OCI-M1 (cell line): ENCODE data around the gene SMG6.

Experiments
- DNase-seq: peaks from one replicate; lab custom pipeline; 2025; lab: John Stamatoyannopoulos, UW

SMG6 gene

GRCh38 chr17:2047590-2047989, 256.0 kb downstream of the SMG6 start:
- DNase-seq, result no peak

GRCh38 chr17:2044263-2044894, 259.2 kb downstream of the SMG6 start:
- no peak for DNase-seq

- DNase-seq, result no peak
Measured at GRCh38 chr17:2043785-2044184, 259.8 kb downstream of the SMG6 start.

- no peak for DNase-seq
Measured at GRCh38 chr17:2042933-2043332, 260.7 kb downstream of the SMG6 start.

GRCh38 chr17:2042390-2042847, 261.2 kb downstream of the SMG6 start:
- DNase-seq, result peak; percentile 49

- peak; percentile 95 for DNase-seq
Measured at GRCh38 chr17:2041561-2042389, 261.8 kb downstream of the SMG6 start, which contains the start of gene OVCA2. Gene OVCA2, plus strand, starts transcription at chr17:2042022. Its CDS starts 26 bp downstream, at chr17:2042048.

- no peak for DNase-seq
Measured at GRCh38 chr17:2040942-2041560, 262.5 kb downstream of the SMG6 start.

- DNase-seq, result no peak
Measured at GRCh38 chr17:2040219-2040827, 263.3 kb downstream of the SMG6 start.

GRCh38 chr17:2037155-2037554, 266.4 kb downstream of the SMG6 start:
- DNase-seq, result no peak

GRCh38 chr17:2035541-2036488, 267.8 kb downstream of the SMG6 start:
- no peak for DNase-seq

- no peak for DNase-seq
Measured at GRCh38 chr17:2034806-2035540, 268.6 kb downstream of the SMG6 start.

- no peak for DNase-seq
Measured at GRCh38 chr17:2034157-2034556, 269.4 kb downstream of the SMG6 start.

GRCh38 chr17:2033153-2033552, 270.4 kb downstream of the SMG6 start:
- DNase-seq, result no peak

GRCh38 chr17:2030779-2031163, 272.8 kb downstream of the SMG6 start:
- DNase-seq, result peak; percentile 89

- peak; percentile 83 for DNase-seq
Measured at GRCh38 chr17:2029911-2030778, 273.4 kb downstream of the SMG6 start, which contains the start of gene DPH1. Gene DPH1, plus strand, starts transcription at chr17:2030153. Its CDS starts 17 bp downstream, at chr17:2030170.

GRCh38 chr17:2028737-2029136, 274.8 kb downstream of the SMG6 start:
- DNase-seq, result no peak

GRCh38 chr17:2028234-2028614, 275.4 kb downstream of the SMG6 start:
- DNase-seq, result no peak

- DNase-seq, result no peak
Measured at GRCh38 chr17:2027528-2028233, 275.9 kb downstream of the SMG6 start.
